GM18909 (cell line): ENCODE measurements around the gene ALDH1L2.

Source experiments
- ATAC-seq: cut with Tn5 transposase; IDR thresholded peaks from one replicate; pipeline ENCODE4 v1.9.1; 2021; ENCODE audit warnings: mild to moderate bottlenecking; ENCODE audit not compliant: unreplicated experiment, poor library complexity

ALDH1L2 gene

GRCh38 chr12:105085501-105085900 is 1.2 kb upstream of the ALDH1L2 start:
- no peak for ATAC-seq

DNA sequence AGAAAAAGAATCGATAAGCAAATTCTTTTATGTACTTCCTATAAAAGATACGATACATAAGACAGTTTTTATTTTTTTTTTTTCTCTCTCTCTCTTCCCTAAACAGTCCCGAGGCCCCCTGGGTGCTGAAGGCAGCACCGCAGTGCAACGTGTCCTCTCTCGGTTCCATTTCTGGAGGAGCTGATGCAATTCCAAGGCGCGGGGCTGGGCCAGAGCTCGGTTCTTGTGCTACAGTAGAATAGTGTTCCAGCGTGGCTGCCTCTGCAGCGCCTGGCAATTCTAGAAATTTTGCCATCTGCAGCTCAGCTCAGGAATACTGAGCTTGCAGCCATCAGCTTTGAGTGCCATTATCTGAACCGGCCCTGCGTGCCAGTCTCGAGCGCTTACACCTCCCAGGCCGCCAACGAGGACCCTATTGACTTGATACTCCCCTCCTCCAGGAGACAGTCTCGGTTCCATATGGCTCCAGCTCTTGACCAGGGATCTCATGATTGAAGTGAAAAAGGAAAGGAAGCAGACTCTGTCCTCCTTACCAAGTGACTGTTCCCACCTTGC is 630 bp downstream of the ALDH1L2 start:
- peak; percentile 15 for ATAC-seq

DNA sequence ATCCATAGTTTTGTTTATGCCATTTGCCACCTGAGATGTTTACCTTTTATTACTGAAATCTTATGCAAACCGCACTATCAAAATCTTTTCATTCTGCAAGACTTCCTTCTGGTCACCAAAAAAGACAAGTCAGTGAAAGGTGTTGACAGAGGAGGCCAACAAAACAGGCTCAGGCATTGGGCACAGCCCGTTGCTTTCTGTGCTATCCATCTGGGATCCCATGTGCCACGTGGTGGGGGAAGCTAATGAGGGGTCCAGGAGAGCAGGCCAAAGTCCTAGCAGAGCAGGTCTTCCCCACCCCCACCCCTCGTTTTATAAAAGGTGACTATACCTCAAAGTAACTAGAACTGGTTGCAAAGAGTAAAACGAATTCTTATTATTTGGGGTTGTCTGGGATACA is 1.2 kb downstream of the ALDH1L2 start:
- ATAC-seq, result no peak

DNA sequence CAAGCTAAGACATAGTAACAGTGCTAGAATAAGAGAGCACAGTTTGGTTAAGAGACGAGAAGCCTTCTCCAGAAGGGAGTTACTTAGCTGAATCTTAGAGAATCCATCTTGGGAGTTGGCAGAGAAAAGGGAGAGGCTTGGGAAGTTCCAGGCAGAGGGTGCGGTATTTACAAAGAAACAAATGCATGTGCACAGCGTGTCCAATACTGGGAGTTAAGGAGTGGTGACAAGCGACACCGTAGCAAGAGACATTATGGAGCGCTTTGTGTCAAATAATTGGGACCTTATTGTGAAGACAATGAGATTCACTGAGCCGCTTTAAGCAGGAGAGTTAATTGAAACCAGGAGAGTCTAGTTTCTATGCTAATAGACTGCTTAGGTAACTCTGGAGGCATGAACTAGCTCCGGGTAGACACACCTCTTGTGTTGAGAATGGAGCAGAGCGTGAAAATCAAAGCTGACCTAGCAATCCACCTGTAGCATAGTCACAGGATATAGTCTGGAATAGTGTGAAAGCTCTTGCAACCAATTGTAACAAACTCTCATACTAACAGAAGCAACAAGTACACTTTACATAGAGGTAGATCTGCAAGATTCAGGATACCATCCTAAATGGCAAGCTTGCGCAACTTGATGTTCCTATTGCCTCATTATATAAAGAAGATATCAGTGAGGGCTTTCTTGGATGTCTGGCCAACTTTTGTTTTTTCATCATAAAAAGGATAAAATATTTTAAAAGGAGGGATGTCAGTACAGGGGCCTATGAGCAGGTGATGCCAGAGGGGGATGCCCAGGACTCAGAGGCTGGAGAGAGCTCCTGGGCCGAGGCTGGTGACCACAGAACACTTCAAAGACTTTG is 5.3 kb downstream of the ALDH1L2 start:
- ATAC-seq, result no peak

- no peak for ATAC-seq
Observed at GRCh38 chr12:105077435-105077834, 6.8 kb downstream of the ALDH1L2 start.

DNA sequence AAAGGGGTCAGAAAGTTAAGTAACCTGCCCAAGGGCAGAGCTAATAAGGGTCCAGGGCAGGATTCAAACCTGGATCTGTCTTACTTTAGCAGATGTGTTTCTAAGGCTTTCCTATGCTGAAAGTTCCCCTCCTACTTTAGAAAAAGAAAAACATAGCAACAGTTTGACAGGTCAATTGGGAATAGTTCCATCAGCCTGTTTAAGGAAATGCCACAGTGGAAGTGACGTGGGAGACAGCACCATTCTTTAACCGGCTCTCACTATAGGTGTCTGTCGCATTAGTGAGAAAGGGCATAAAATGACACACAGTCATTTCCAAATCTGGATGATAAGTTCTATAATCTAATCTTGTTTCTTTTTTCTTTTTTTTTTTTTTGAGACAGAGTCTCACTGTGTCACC is 7.3 kb downstream of the ALDH1L2 start:
- ATAC-seq, result no peak

DNA sequence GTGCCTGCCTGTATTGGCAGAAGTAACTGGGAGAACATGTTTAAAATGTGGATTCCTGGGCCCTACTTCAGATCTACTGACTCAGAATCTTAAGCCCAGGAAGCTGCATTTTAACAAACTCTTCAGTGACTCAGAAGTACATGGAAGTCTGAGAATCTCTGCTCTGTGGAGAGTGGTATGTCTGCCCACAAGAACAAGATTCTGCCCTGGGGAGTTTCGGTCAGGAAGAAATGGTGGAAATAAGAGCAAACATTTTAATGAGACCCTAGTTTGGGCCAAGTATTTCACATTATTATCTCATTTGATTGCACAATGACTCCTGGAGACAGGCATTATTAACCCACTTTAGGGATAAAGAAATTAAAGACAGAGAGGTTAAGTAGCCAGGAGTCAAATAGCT is 8.2 kb downstream of the ALDH1L2 start:
- ATAC-seq, result no peak

GRCh38 chr12:105072888-105073488 is 11.3 kb downstream of the ALDH1L2 start:
- ATAC-seq, result no peak

DNA sequence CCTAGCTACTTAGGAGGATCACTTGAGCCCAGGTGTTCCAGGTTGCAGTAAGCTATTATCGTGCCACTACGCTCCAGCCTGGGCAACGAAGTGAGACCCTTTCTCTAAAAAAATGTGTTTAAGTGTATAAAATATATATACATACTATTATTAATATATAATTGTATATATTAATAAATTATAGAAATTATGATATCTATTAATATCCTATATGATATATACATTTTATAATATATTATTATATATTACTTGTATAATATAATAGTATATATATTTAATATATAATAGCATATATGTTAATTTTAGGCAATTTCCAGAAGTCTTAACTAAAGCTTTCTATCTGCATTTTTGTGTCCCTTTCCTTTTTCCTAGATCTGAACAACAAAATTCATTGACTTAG is 12.3 kb downstream of the ALDH1L2 start:
- ATAC-seq, result no peak

DNA sequence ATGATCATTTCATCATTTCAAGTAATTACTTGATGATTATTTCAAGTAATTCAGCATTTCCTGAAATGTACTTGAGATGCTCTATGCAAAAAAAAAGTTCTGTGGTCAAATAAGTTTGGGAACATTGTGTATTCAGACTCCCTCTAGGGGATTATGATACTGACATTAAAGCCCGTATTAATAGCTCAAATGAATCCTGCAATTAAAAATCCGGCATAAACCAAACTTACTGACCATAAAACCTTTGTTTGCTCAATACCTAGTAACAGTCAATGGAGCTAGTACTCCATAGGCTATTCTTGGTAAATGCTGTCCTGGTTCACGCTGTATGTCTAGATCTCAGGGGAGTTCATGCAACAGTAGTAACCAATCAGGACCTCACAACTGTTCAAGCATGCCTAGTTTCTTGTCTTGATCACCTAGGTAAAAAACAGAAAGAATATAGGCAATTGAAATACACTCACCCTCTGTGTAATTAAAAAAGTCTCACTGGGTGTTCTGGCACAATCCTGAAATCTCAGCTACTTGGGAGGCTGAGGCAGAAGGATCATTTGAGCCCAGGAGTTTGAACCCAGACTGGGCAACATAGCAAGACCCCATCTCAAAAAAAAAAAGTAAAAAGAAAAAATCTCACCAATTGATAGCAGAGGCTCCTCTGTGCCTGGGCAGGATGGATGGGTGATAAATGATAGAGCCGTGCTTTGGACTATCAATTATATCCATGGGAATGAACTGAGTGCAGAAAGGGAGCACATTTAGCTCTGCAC is 14.1 kb downstream of the ALDH1L2 start:
- no peak for ATAC-seq

DNA sequence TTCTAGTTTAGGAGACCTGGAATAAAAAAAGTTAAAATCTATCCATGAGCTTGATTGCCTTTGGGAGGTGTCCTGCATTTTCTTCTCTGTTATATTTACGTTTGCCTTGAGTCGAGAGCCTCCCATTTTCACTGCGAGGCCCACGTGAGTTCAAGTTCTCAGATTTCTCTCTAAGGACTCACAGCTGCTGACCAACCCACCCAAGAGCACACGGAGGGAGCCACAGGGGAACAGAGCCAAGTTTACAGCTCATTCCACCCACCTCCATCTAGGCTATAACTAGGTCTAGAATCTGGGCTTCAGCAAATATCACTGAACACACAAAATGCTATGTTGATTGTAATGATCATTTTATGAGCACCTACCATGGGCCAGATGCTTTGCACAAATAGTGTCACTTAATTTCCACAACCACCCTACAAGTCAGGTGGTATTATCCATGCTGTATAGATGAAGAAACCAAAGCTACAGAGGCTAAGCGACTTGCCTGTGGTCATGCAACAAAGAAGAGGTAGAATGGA is 16.7 kb downstream of the ALDH1L2 start:
- ATAC-seq, result no peak

DNA sequence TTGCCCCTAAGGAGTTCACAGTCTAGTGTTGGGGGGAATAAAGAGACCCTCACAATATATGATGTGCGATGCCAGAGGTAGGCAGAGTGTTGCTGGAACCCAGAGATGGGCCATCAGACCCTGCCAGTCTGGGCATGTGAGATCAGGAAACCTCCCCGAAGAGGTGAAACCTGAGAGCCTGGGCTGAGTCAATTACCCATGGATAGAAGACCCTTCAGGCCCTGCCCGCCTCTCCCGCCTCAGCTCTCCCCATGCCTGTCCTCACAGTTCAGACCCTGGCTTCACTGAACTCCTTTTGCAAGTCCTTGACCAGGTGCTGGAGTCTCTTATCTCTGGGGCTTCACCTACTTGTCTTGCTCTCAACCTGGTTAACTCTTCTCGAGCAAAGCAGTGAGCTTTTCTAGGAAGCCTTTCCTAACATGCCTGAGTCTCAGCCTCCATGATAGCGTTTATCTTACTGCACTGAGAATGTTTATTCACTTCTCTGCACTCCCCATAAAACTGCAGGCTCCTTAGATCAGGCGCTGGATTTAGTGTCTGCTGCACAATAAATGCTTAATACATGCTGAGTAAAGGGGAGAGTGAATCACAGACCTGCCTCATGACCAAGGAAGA is 19.6 kb downstream of the ALDH1L2 start:
- no peak for ATAC-seq

- ATAC-seq, result no peak
Observed at GRCh38 chr12:105060715-105061378, 23.4 kb downstream of the ALDH1L2 start.

- no peak for ATAC-seq
Observed at GRCh38 chr12:105057174-105057573, 27.1 kb downstream of the ALDH1L2 start.

- ATAC-seq, result no peak
Observed at GRCh38 chr12:105053116-105053572, 31.1 kb downstream of the ALDH1L2 start.

GRCh38 chr12:105051981-105052380 is 32.3 kb downstream of the ALDH1L2 start:
- no peak for ATAC-seq

DNA sequence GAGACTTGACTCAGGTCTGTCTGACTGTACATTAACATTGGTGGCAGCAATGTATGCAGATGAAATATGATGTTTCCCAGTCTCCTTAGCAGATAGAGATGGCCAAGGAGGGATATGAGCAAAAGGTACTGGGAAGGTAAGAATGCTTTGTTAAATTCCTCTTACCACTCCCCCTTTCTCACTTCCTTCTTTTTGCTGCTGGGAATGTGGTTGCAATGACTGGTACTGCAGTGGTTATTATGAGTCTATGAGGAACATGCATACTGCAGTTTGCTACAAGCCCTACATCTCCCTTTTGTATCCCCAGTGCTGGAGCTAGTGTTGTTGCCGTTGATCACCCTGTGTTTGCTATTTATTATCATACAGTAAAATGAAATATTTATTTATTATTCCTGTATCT is 35.9 kb downstream of the ALDH1L2 start:
- no peak for ATAC-seq

DNA sequence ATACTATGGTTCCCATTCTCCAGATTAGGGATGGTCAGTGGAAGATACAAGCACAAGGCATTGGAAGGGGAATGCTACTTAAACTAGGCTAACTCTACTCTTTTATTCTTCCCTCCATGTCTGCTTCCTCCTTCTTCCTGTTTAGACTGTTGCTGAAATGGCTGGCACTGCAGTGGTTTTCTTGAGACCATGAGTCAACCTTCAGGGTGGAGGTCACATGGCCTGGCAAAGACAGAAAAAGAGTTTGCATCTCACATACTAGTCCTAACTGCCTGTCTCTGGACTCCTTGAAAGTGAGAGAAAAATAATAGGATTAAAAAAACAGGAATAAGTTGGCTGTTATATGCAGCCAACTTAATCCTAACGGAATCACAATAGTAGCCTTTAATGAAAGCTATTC is 37.0 kb downstream of the ALDH1L2 start:
- ATAC-seq, result no peak

GRCh38 chr12:105041186-105041585 is 43.1 kb downstream of the ALDH1L2 start:
- ATAC-seq, result no peak

GRCh38 chr12:105040476-105040875 is 43.8 kb downstream of the ALDH1L2 start:
- ATAC-seq, result no peak
